DND-41 (cell line): ENCODE measurements around the gene FAM163B.

ENCODE experiments used
- EZH2 ChIP-seq: IDR thresholded peaks from 3 replicates; pipeline ENCODE4 v1.6.1; 2012; ENCODE audit warnings: borderline replicate concordance, low read depth, mild to moderate bottlenecking, moderate library complexity, low read length, inconsistent platforms; ENCODE audit not compliant: severe bottlenecking
- TF ChIP-seq, protein P1 (sequence below): IDR thresholded peaks from 2 replicates; pipeline ENCODE4 v1.5.1; 2012; ENCODE audit warnings: borderline replicate concordance, low read length, moderate library complexity, mild to moderate bottlenecking; ENCODE audit not compliant: poor library complexity, severe bottlenecking; ENCODE audit errors: extremely low read depth

- TF ChIP-seq EZH2: no peak
- TF ChIP-seq, protein P1, sequence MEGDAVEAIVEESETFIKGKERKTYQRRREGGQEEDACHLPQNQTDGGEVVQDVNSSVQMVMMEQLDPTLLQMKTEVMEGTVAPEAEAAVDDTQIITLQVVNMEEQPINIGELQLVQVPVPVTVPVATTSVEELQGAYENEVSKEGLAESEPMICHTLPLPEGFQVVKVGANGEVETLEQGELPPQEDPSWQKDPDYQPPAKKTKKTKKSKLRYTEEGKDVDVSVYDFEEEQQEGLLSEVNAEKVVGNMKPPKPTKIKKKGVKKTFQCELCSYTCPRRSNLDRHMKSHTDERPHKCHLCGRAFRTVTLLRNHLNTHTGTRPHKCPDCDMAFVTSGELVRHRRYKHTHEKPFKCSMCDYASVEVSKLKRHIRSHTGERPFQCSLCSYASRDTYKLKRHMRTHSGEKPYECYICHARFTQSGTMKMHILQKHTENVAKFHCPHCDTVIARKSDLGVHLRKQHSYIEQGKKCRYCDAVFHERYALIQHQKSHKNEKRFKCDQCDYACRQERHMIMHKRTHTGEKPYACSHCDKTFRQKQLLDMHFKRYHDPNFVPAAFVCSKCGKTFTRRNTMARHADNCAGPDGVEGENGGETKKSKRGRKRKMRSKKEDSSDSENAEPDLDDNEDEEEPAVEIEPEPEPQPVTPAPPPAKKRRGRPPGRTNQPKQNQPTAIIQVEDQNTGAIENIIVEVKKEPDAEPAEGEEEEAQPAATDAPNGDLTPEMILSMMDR: no peak
Observed at GRCh38 chr9:133572821-133573361, 36.3 kb downstream of the FAM163B start.
